Neutrophil (primary cell): ENCODE measurements around the gene CD300H.

Experiments used
- H3K27ac ChIP-seq: fragments of 200-600 bp; sonication (generic); 2 replicates; pipeline ENCODE4 v1.5.1; 2016; ENCODE audit warnings: mild to moderate bottlenecking, moderate library complexity
- H3K27me3 ChIP-seq: fragments of 200-600 bp; sonication (generic); 2 replicates; pipeline ENCODE4 v1.6.0; 2016; ENCODE audit warnings: mild to moderate bottlenecking
- H3K36me3 ChIP-seq: fragments of 200-600 bp; sonication (generic); 2 replicates; pipeline ENCODE4 v1.5.1; 2017
- H3K4me1 ChIP-seq, 2 experiments: fragments of 200-600 bp in 1 of 2; sonication (generic) in 1 of 2; 1 replicate in 1 of 2; 2 replicates in 1 of 2; pipeline versions ENCODE4 v1.5.1 to v1.6.1; 2013 to 2016; ENCODE audit warnings: low read depth in 1 of 2, low read length in 1 of 2, mild to moderate bottlenecking in 1 of 2, moderate library complexity in 1 of 2; ENCODE audit not compliant: control insufficient read depth in 1 of 2, insufficient read depth in 1 of 2
- H3K4me3 ChIP-seq, 2 experiments: fragments of 200-600 bp in 1 of 2; sonication (generic) in 1 of 2; 1 replicate in 1 of 2; 2 replicates in 1 of 2; pipeline ENCODE4 v1.5.1; 2013 to 2016; ENCODE audit warnings: low read depth in 1 of 2, low read length in 1 of 2, mild to moderate bottlenecking in 1 of 2, moderate library complexity in 1 of 2
- H3K9me3 ChIP-seq: fragments of 200-600 bp; sonication (generic); 2 replicates; pipeline ENCODE4 v1.5.1; 2016
- CTCF ChIP-seq: fragments of 200-600 bp; sonication (generic); IDR thresholded peaks from 2 replicates; pipeline ENCODE4 v1.5.1; 2016; ENCODE audit warnings: antibody characterized with exemption

Gene CD300H

GRCh38 chr17:74532115-74532514 is 35.2 kb downstream of the CD300H start:
- Histone ChIP-seq H3K9me3 (no peaks in the 10 kb centered on the region), H3K36me3 (no peaks in the 10 kb centered on the region), H3K4me3 (peak overlapping the region; percentile 52 to 76), H3K4me1 (peaks cover 65 to 68% of the 10 kb centered on the region in 2 experiments), H3K27me3 (no peaks in the 10 kb centered on the region), H3K27ac (peak overlapping the region; percentile 100)
- peak; percentile 15 for TF ChIP-seq CTCF

- H3K4me3 ChIP-seq: peak within 1 kb of the TSS; percentile 52 to 76
- no peaks in the 10 kb centered on the region for H3K27me3 ChIP-seq
- peaks cover 73 to 76% of the 10 kb centered on the region in 2 experiments for H3K4me1 ChIP-seq
- TF ChIP-seq CTCF: no peak
- H3K27ac ChIP-seq: peak within 1 kb of the TSS; percentile 100
- H3K9me3 ChIP-seq: no peaks in the 10 kb centered on the region
- no peaks in the 10 kb centered on the region for H3K36me3 ChIP-seq
These were observed 36.0 kb downstream of the CD300H start, which contains the start of gene CD300LB for GRCh38 chr17:74531231-74531761. Gene CD300LB, minus strand, starts transcription at chr17:74531475. Its CDS starts 125 bp downstream, at chr17:74531350.

- no peak for TF ChIP-seq CTCF
- H3K9me3 ChIP-seq: no peaks in the 10 kb centered on the region
- peak overlapping the region; percentile 100 for H3K27ac ChIP-seq
- peak overlapping the region; percentile 52 to 76 for H3K4me3 ChIP-seq
- H3K4me1 ChIP-seq: peaks cover 78 to 81% of the 10 kb centered on the region in 2 experiments
- no peaks in the 10 kb centered on the region for H3K27me3 ChIP-seq
- H3K36me3 ChIP-seq: peaks cover 5% of the 10 kb centered on the region
These were observed 36.5 kb downstream of the CD300H start for GRCh38 chr17:74530831-74531150.

- Histone ChIP-seq H3K4me3 (peak overlapping the region; percentile 41 to 76), H3K36me3 (peaks cover 17% of the 10 kb centered on the region), H3K27me3 (no peaks in the 10 kb centered on the region), H3K27ac (peak overlapping the region; percentile 100), H3K4me1 (peaks cover 94 to 97% of the 10 kb centered on the region in 2 experiments), H3K9me3 (no peaks in the 10 kb centered on the region)
- no peak for TF ChIP-seq CTCF
These were observed 38.1 kb downstream of the CD300H start for GRCh38 chr17:74529243-74529642.

- peak overlapping the region; percentile 41 to 76 for H3K4me3 ChIP-seq
- H3K9me3 ChIP-seq: no peaks in the 10 kb centered on the region
- peak; percentile 38 for TF ChIP-seq CTCF
- H3K4me1 ChIP-seq: peaks cover 98 to 99% of the 10 kb centered on the region in 2 experiments
- peak overlapping the region; percentile 100 for H3K27ac ChIP-seq
- no peaks in the 10 kb centered on the region for H3K27me3 ChIP-seq
- H3K36me3 ChIP-seq: peaks cover 17% of the 10 kb centered on the region
These were observed 38.7 kb downstream of the CD300H start for GRCh38 chr17:74528491-74529199.
